GM23338 (cell line): Measurements from ENCODE around the gene ZNF662. TPM values are rescaled to one million over a fixed set of nuclear protein-coding genes. Genes with fewer than 3 reads are reported as not detected.

Experiments used
- ATAC-seq: fragments of 200-7000 bp; cut with Tn5 transposase; 3 replicates; pipeline ENCODE4 v1.9.1; 2020
- DNase-seq: peaks from one replicate; pipeline ENCODE4 v3.0.0-alpha.2; 2015; ENCODE audit warnings: low spot score
- H2AFZ ChIP-seq: fragments of 200-600 bp; sonication (generic); 2 replicates; pipeline ENCODE4 v1.8.0; 2016; ENCODE audit warnings: antibody characterized with exemption, mild to moderate bottlenecking, moderate library complexity
- H3F3A ChIP-seq: fragments of 200-600 bp; sonication (generic); replicated peaks from 2 replicates; pipeline ENCODE4 v1.8.0; 2017; ENCODE audit warnings: antibody characterized with exemption, mixed run types, low read depth
- H3K27ac ChIP-seq: fragments of 200-600 bp; sonication (generic); 2 replicates; pipeline ENCODE4 v1.6.1; 2016; ENCODE audit warnings: low read depth
- H3K27me3 ChIP-seq: fragments of 200-600 bp; sonication (generic); 2 replicates; pipeline ENCODE4 v1.8.0; 2016; ENCODE audit warnings: mild to moderate bottlenecking, mixed run types, moderate library complexity; ENCODE audit not compliant: insufficient read depth
- H3K36me3 ChIP-seq: fragments of 200-600 bp; sonication (generic); 2 replicates; pipeline ENCODE4 v1.8.0; 2016; ENCODE audit warnings: mild to moderate bottlenecking; ENCODE audit not compliant: insufficient read depth
- H3K4me1 ChIP-seq: fragments of 200-600 bp; sonication (generic); 2 replicates; pipeline ENCODE4 v1.8.0; 2016; ENCODE audit warnings: mild to moderate bottlenecking, moderate library complexity; ENCODE audit not compliant: insufficient read depth
- H3K4me2 ChIP-seq: fragments of 200-600 bp; sonication (generic); 2 replicates; pipeline ENCODE4 v1.7.1; 2017; ENCODE audit warnings: mixed run types
- H3K4me3 ChIP-seq: fragments of 200-600 bp; sonication (generic); 2 replicates; pipeline ENCODE4 v1.6.1; 2016; ENCODE audit warnings: mixed run types
- H3K79me2 ChIP-seq: fragments of 200-600 bp; sonication (generic); replicated peaks from 2 replicates; pipeline ENCODE4 v1.8.0; 2017; ENCODE audit warnings: mild to moderate bottlenecking; ENCODE audit not compliant: insufficient read depth
- H3K9me2 ChIP-seq: fragments of 200-600 bp; sonication (generic); 2 replicates; pipeline ENCODE4 v1.8.0; 2017; ENCODE audit not compliant: insufficient read depth
- H4K20me1 ChIP-seq: fragments of 200-600 bp; sonication (generic); replicated peaks from 2 replicates; pipeline ENCODE4 v1.8.0; 2017; ENCODE audit warnings: mild to moderate bottlenecking; ENCODE audit not compliant: insufficient read depth
- H3K27ac Mint-ChIP-seq: 2 replicates; pipeline ENCODE4 v1.8.0; 2020; ENCODE audit warnings: inconsistent platforms, mild to moderate bottlenecking, moderate library complexity, mixed read lengths
- H3K27me3 Mint-ChIP-seq: 3 replicates; pipeline ENCODE4 v1.8.0; 2022; ENCODE audit warnings: low read depth, mild to moderate bottlenecking, moderate library complexity, mixed read lengths, inconsistent platforms; ENCODE audit not compliant: insufficient read depth, poor library complexity
- H3K36me3 Mint-ChIP-seq: 3 replicates; pipeline ENCODE4 v1.8.0; 2021; ENCODE audit warnings: low read depth, mild to moderate bottlenecking, inconsistent platforms, moderate library complexity, mixed read lengths
- H3K4me1 Mint-ChIP-seq: 3 replicates; pipeline ENCODE4 v1.8.0; 2020; ENCODE audit warnings: mild to moderate bottlenecking, inconsistent platforms, mixed read lengths
- H3K4me3 Mint-ChIP-seq: 3 replicates; pipeline ENCODE4 v1.8.0; 2021; ENCODE audit warnings: moderate library complexity, mild to moderate bottlenecking, inconsistent platforms, mixed read lengths
- H3K9me3 Mint-ChIP-seq: 3 replicates; pipeline ENCODE4 v1.8.0; 2020; ENCODE audit warnings: moderate library complexity, mild to moderate bottlenecking, inconsistent platforms, mixed read lengths
- CREB1 ChIP-seq: fragments of 250-450 bp; sonication (Bioruptor Pico); IDR thresholded peaks from 2 replicates; pipeline ENCODE4 v1.5.0; 2020; ENCODE audit warnings: low read depth, mild to moderate bottlenecking, moderate library complexity
- ETS1 ChIP-seq: IDR thresholded peaks from 2 replicates; pipeline ENCODE4 v1.6.1; 2016; ENCODE audit warnings: antibody characterized with exemption
- JUNB ChIP-seq: IDR thresholded peaks from one replicate; pipeline ENCODE4 v1.6.1; 2016; ENCODE audit warnings: antibody characterized with exemption; ENCODE audit not compliant: unreplicated experiment
- NANOG ChIP-seq: IDR thresholded peaks from 2 replicates; pipeline ENCODE4 v1.6.1; 2016; ENCODE audit warnings: antibody characterized with exemption, borderline replicate concordance
- POLR2AphosphoS5 ChIP-seq: IDR thresholded peaks from 2 replicates; pipeline ENCODE4 v1.6.1; 2016; ENCODE audit warnings: antibody characterized with exemption, low read depth
- REST ChIP-seq: IDR thresholded peaks from one replicate; pipeline ENCODE4 v1.6.1; 2018; ENCODE audit warnings: antibody characterized with exemption; ENCODE audit not compliant: unreplicated experiment
- STAT1 ChIP-seq: IDR thresholded peaks from one replicate; pipeline ENCODE4 v1.6.1; 2016; ENCODE audit warnings: antibody characterized with exemption; ENCODE audit not compliant: unreplicated experiment
- ZNF114 ChIP-seq: fragments of 250-450 bp; sonication (Bioruptor Pico); IDR thresholded peaks from 2 replicates; pipeline ENCODE4 v1.5.0; 2020; ENCODE audit warnings: mild to moderate bottlenecking, moderate library complexity
- ZNF462 ChIP-seq: fragments of 250-450 bp; sonication (Bioruptor Pico); IDR thresholded peaks from 2 replicates; pipeline ENCODE4 v1.5.0; 2020; ENCODE audit warnings: mild to moderate bottlenecking, moderate library complexity
- polyA plus RNA-seq: library from polyadenylated mRNA; unstranded; fragments of >200 nt; fragmentation: Nextera tagmentation; extraction: Ambion mirVana; gene quantifications from 2 replicates; pipeline ENCODE4 v1.2.1, GENCODE V29; 2016
- total RNA-seq: library from RNA; depleted of rRNA; stranded (reverse); fragments of >200 nt; shearing (Covaris generic); gene quantifications from 2 replicates; pipeline ENCODE4 v1.2.3, GENCODE V29; 2014

The ZNF662 gene
- total and polyA plus RNA-seq, 2 experiments from 2014 or later: 0.84 to 1.5 TPM

- Histone ChIP-seq H3K27me3 (no peaks in the 10 kb centered on the region), H3K4me1 (peaks cover 35% of the 10 kb centered on the region), H4K20me1 (no peaks in the 10 kb centered on the region), H3F3A (0 out of 2 replicates have a peak, but pooled peaks cover 3% of the 10 kb centered on the region), H3K36me3 (no peaks in the 10 kb centered on the region), H3K79me2 (no peaks in the 10 kb centered on the region), H3K9me2 (peaks cover 11% of the 10 kb centered on the region), H2AFZ (no peak overlapping the region), H3K4me2 (peak overlapping the region; percentile 6), H3K27ac (peak overlapping the region; percentile 96), H3K4me3 (no peak overlapping the region)
- H3K27ac Mint-ChIP-seq: peak overlapping the region; percentile 94
- TF ChIP-seq CREB1 (CRISPR knock-in tag) (no peak), POLR2AphosphoS5 (no peak)
- H3K4me3 Mint-ChIP-seq: no peak overlapping the region
- H3K27me3 Mint-ChIP-seq: peaks cover 3% of the 10 kb centered on the region
- H3K36me3 Mint-ChIP-seq: no peaks in the 10 kb centered on the region; the same call in 2 of the 3 replicates
- peaks cover 49% of the 10 kb centered on the region for H3K4me1 Mint-ChIP-seq
- ATAC-seq: no peak
- no peak for DNase-seq
- no peaks in the 10 kb centered on the region for H3K9me3 Mint-ChIP-seq
Measured at GRCh38 chr3:42892169-42892568, 13.8 kb upstream of the ZNF662 start.

- Mint-ChIP-seq H3K4me3 (no peak overlapping the region), H3K4me1 (peaks cover 47% of the 10 kb centered on the region), H3K27ac (no peak overlapping the region), H3K27me3 (peaks cover 3% of the 10 kb centered on the region), H3K9me3 (no peaks in the 10 kb centered on the region), H3K36me3 (no peaks in the 10 kb centered on the region; the same call in 2 of the 3 replicates)
- H3K79me2 ChIP-seq: no peaks in the 10 kb centered on the region
- no peak overlapping the region for H2AFZ ChIP-seq
- H3K9me2 ChIP-seq: peaks cover 17% of the 10 kb centered on the region
- DNase-seq (no peak), ATAC-seq (no peak)
- peaks cover 35% of the 10 kb centered on the region for H3K4me1 ChIP-seq
- H3F3A ChIP-seq: 0 out of 2 replicates have a peak, but pooled peaks cover 3% of the 10 kb centered on the region
- TF ChIP-seq STAT1 (no peak), ZNF114 (CRISPR knock-in tag) (no peak), ETS1 (no peak), JUNB (no peak), POLR2AphosphoS5 (no peak), ZNF462 (CRISPR knock-in tag) (no peak), NANOG (no peak), CREB1 (CRISPR knock-in tag) (no peak), REST (no peak)
- H3K36me3 ChIP-seq: no peaks in the 10 kb centered on the region
- H3K4me2 ChIP-seq: no peak overlapping the region
- H3K27ac ChIP-seq: peak overlapping the region; percentile 96
- no peak overlapping the region for H3K4me3 ChIP-seq
- no peaks in the 10 kb centered on the region for H3K27me3 ChIP-seq
- H4K20me1 ChIP-seq: no peaks in the 10 kb centered on the region
Measured at GRCh38 chr3:42892807-42893206, 13.1 kb upstream of the ZNF662 start.
